ENCODE measurements around the gene CRIP2.

Gene CRIP2

GRCh38 chr14:105453847-105454246 is 20.8 kb upstream of the CRIP2 start:
- no peak for TF ChIP-seq CTCF (IDR thresholded peaks at IDR 0.05; ENCODE audit: control insufficient read depth, insufficient read depth, low read depth, low read length, missing control alignments)
- DNase-seq (ENCODE audit: low read depth): no peak
- H3K4me3 ChIP-seq (ENCODE audit: control insufficient read depth, low read depth, low read length): no peak overlapping the region

GRCh38 chr14:105455086-105455640 is 19.5 kb upstream of the CRIP2 start:
- no peak for DNase-seq (ENCODE audit: low read depth)
- TF ChIP-seq CTCF (IDR thresholded peaks at IDR 0.05; ENCODE audit: control insufficient read depth, insufficient read depth, low read depth, low read length, missing control alignments): no peak
- H3K4me3 ChIP-seq (ENCODE audit: control insufficient read depth, low read depth, low read length): no peak overlapping the region

- no peak for TF ChIP-seq CTCF (IDR thresholded peaks at IDR 0.05; ENCODE audit: control insufficient read depth, insufficient read depth, low read depth, low read length, missing control alignments)
- no peak overlapping the region for H3K4me3 ChIP-seq (ENCODE audit: control insufficient read depth, low read depth, low read length)
These were observed 18.6 kb upstream of the CRIP2 start for GRCh38 chr14:105455766-105456660.

GRCh38 chr14:105456736-105457617 is 17.6 kb upstream of the CRIP2 start:
- no peak overlapping the region for H3K4me3 ChIP-seq (ENCODE audit: control insufficient read depth, low read depth, low read length)
- no peak for TF ChIP-seq CTCF (IDR thresholded peaks at IDR 0.05; ENCODE audit: control insufficient read depth, insufficient read depth, low read depth, low read length, missing control alignments)
- DNase-seq (ENCODE audit: low read depth): no peak

More at GRCh38 chr14:105455766-105456660, 18.6 kb upstream of the CRIP2 start:
- no peak for DNase-seq (ENCODE audit: low read depth)

GRCh38 chr14:105458010-105458409 is 16.6 kb upstream of the CRIP2 start:
- TF ChIP-seq CTCF (IDR thresholded peaks at IDR 0.05; ENCODE audit: control insufficient read depth, insufficient read depth, low read depth, low read length, missing control alignments): no peak
- DNase-seq (ENCODE audit: low read depth): no peak
- no peak overlapping the region for H3K4me3 ChIP-seq (ENCODE audit: control insufficient read depth, low read depth, low read length)

GRCh38 chr14:105458571-105458970 is 16.1 kb upstream of the CRIP2 start:
- DNase-seq (ENCODE audit: low read depth): no peak
- no peak overlapping the region for H3K4me3 ChIP-seq (ENCODE audit: control insufficient read depth, low read depth, low read length)
- TF ChIP-seq CTCF (IDR thresholded peaks at IDR 0.05; ENCODE audit: control insufficient read depth, insufficient read depth, low read depth, low read length, missing control alignments): no peak
